Measurements from ENCODE around the gene ZNF626.

DNA sequence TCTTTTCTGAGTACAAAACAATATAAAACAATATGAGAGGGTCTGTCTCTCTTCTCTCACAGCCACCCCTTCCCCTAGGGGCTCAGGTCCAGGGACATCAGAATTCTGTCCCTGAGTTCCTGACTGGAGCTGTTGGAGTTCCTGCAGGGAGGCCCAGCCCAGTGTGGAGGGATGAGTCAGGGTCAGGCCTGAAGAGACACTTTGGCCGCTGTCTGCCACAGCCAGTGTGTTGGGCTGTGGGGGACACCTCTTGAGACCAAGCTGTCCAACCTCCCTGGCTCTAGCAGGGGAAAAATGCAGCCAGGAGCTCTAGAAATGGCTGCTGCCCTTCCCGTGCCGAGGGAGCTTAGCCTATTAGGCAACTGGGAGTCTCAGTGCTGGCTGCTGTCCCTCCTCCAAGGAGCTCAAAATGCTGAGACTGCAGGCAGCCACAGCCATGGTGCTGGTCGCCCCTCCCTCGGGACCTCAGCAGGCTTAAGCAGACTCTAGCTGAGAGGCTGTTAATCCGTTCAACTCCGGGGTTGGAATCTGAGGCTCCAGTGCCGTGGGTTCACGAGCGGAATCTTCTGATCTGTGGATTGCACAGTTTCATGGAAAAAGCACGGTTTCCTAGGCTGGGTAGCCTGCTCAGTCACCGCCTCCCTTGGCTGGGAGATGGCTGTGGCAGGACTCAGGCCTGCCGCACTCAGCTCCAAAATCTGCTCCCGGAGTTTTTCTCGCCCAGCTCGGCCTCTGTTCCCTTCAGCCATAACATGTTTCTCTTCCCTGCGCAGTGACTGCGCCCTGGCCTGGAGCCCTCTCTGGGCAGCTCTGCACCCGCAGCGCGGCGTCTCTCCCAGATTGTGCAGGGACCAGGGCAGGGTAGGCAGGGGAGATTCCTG lies 3.8 kb upstream of the ZNF626 start:
- TF ChIP-seq, protein P1, sequence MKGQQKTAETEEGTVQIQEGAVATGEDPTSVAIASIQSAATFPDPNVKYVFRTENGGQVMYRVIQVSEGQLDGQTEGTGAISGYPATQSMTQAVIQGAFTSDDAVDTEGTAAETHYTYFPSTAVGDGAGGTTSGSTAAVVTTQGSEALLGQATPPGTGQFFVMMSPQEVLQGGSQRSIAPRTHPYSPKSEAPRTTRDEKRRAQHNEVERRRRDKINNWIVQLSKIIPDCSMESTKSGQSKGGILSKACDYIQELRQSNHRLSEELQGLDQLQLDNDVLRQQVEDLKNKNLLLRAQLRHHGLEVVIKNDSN (IDR thresholded peaks at IDR 0.05), result no peak
- TF ChIP-seq EGR1 (IDR thresholded peaks at IDR 0.05) (no peak), EP300 (IDR thresholded peaks at IDR 0.05; ENCODE audit: borderline replicate concordance) (no peak), TEAD4 (IDR thresholded peaks at IDR 0.05) (no peak), CEBPB (IDR thresholded peaks at IDR 0.05) (no peak), CREB1 (IDR thresholded peaks at IDR 0.05; ENCODE audit: low read depth) (no peak), NFIC (IDR thresholded peaks at IDR 0.05) (no peak), YY1 (IDR thresholded peaks at IDR 0.05; ENCODE audit: low read depth) (no peak), TAF1 (IDR thresholded peaks at IDR 0.05; ENCODE audit: low read depth) (no peak)
- TF ChIP-seq, protein P2, sequence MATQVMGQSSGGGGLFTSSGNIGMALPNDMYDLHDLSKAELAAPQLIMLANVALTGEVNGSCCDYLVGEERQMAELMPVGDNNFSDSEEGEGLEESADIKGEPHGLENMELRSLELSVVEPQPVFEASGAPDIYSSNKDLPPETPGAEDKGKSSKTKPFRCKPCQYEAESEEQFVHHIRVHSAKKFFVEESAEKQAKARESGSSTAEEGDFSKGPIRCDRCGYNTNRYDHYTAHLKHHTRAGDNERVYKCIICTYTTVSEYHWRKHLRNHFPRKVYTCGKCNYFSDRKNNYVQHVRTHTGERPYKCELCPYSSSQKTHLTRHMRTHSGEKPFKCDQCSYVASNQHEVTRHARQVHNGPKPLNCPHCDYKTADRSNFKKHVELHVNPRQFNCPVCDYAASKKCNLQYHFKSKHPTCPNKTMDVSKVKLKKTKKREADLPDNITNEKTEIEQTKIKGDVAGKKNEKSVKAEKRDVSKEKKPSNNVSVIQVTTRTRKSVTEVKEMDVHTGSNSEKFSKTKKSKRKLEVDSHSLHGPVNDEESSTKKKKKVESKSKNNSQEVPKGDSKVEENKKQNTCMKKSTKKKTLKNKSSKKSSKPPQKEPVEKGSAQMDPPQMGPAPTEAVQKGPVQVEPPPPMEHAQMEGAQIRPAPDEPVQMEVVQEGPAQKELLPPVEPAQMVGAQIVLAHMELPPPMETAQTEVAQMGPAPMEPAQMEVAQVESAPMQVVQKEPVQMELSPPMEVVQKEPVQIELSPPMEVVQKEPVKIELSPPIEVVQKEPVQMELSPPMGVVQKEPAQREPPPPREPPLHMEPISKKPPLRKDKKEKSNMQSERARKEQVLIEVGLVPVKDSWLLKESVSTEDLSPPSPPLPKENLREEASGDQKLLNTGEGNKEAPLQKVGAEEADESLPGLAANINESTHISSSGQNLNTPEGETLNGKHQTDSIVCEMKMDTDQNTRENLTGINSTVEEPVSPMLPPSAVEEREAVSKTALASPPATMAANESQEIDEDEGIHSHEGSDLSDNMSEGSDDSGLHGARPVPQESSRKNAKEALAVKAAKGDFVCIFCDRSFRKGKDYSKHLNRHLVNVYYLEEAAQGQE (IDR thresholded peaks at IDR 0.05; ENCODE audit: low read depth), result no peak
- TF ChIP-seq, protein P3, sequence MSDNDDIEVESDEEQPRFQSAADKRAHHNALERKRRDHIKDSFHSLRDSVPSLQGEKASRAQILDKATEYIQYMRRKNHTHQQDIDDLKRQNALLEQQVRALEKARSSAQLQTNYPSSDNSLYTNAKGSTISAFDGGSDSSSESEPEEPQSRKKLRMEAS (IDR thresholded peaks at IDR 0.05), result no peak

Measured in Ishikawa (cell line).